HG03175 (cell line): Measurements from ENCODE around the gene TMC2.
"Not testable (repeated sequence)": the region's sequence is repeated elsewhere in the genome, so short reads cannot be mapped to it uniquely, and the experiment has no call there.

Experiments used
- ATAC-seq: cut with Tn5 transposase; IDR thresholded peaks from one replicate; pipeline ENCODE4 v1.9.1; 2021; ENCODE audit warnings: mild to moderate bottlenecking, moderate library complexity; ENCODE audit not compliant: unreplicated experiment

TMC2 gene, protein sequence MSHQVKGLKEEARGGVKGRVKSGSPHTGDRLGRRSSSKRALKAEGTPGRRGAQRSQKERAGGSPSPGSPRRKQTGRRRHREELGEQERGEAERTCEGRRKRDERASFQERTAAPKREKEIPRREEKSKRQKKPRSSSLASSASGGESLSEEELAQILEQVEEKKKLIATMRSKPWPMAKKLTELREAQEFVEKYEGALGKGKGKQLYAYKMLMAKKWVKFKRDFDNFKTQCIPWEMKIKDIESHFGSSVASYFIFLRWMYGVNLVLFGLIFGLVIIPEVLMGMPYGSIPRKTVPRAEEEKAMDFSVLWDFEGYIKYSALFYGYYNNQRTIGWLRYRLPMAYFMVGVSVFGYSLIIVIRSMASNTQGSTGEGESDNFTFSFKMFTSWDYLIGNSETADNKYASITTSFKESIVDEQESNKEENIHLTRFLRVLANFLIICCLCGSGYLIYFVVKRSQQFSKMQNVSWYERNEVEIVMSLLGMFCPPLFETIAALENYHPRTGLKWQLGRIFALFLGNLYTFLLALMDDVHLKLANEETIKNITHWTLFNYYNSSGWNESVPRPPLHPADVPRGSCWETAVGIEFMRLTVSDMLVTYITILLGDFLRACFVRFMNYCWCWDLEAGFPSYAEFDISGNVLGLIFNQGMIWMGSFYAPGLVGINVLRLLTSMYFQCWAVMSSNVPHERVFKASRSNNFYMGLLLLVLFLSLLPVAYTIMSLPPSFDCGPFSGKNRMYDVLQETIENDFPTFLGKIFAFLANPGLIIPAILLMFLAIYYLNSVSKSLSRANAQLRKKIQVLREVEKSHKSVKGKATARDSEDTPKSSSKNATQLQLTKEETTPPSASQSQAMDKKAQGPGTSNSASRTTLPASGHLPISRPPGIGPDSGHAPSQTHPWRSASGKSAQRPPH

DNA sequence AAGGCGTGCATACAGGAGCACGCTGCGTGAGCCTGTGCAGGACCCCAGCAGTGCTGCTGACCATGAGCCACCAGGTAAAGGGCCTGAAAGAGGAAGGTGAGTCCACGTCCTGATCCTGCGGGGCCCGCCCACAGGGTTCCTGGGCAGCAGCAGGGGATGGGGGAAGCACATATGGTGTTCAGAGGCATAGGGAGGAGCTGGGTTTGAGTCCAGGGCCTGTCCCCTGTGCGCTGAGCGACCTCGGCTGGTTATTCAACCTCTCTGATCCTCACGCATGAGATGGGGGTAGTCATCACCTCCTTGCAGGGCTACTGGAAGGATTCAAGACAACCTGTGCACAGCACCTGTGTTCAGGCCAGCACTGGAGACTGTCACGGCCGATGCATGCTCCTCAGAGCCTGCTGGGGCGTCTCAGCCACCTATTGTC, at the start of gene TMC2:
TMC2 (plus strand) TSS at position 14 of the 427 bp plus-strand sequence; CDS start at position 63, 49 bp downstream.
- no peak for ATAC-seq

DNA sequence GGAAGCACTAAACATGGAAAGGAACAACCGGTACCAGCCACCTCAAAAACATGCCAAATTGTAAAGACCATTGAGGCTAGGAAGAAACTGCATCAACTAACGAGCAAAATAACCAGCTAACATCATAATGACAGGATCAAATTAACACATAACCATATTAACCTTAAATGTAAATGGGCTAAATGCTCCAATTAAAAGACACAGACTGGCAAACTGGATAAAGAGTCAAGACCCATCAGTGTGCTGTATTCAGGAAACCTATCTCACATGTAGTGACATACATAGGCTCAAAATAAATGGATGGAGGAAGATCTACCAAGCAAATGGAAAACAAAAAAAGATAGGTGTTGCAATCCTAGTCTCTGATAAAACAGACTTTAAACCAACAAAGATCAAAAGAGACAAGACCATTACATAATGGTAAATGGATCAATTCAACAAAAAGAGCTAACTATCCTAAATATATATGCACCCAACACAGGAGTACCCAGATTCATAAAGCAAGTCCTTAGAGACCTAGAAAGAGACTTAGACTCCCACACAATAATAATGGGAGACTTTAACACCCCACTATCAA, 33.5 kb upstream of the TMC2 start:
- ATAC-seq: not testable (repeated sequence)

DNA sequence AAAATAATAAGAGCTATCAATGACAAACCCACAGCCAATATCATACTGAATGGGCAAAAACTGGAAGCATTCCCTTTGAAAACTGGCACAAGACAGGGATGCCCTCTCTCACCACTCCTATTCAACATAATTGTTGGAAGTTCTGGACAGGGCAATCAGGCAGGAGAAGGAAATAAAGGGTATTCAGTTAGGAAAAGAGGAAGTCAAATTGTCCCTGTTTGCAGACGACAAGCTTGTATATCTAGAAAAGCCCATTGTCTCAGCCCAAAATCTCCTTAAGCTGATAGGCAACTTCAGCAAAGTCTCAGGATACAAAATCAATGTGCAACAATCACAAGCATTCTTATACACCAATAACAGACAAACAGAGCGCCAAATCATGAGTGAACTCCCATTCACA, 31.6 kb upstream of the TMC2 start:
- not testable (repeated sequence) for ATAC-seq

DNA sequence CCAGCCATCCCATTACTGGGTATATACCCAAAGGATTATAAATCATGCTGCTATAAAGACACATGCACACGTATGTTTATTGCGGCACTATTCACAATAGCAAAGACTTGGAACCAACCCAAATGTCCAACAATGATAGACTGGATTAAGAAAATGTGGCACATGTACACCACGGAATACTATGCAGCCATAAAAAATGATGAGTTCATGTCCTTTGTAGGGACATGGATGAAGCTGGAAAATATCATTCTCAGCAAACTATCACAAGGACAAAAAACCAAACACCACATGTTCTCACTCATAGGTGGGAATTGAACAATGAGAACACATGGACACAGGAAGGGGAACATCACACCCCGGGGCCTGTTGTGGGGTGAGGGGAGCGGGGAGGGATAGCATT, 29.9 kb upstream of the TMC2 start:
- ATAC-seq: not testable (repeated sequence)

DNA sequence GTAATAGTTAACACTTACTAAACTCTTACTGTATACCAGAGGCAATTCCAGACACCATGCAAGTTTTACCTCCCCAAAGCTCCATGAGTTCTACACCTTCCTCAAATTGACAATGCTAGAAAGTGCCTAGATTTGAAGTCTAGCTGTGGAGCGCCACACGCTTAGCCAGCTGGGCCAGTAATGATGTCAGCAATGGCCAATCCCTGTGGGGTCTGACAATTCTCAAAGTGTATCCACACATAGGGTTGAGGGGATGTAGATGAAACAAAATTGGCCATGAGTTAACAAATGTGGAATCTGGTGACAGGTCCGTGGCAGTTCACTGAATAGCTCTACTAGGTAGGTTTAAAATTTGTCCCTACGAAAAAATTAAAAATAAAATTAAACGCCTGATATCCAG, 28.9 kb upstream of the TMC2 start:
- no peak for ATAC-seq

DNA sequence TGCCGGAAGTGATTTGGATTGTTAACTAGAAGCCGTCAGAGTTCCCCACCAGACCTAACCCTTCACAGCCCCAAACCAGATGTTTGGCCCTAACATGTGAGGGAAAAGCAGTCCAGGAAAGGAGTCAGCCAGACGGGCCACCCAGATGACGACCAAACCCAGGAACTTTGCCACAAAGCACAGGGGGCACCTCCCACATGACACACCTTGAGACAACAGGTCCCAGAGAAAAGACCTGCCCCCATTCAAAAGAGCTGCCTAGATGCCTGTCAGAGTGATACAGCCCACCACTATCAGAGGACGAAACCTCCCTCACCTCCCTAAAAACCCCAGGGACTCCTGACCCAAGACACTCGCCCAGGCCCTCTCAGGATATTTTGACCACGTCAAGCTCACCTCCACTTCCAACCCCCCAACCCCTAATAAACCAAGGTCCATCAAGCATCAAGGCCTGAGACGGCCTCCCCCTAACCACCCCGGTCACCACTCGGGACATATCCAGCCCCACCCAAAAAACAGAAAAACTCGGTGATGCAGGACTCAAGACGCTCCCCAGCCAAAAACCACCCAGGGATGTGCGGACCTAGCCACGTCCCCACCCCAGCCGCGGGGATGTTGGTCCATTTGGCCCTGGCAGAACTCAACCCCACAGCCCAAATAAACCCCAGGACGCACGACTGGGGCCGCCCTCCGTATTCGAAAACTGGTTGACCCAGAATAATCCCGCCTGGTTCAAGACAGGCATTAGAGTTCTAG, 28.3 kb upstream of the TMC2 start:
- peak; percentile 6 for ATAC-seq

DNA sequence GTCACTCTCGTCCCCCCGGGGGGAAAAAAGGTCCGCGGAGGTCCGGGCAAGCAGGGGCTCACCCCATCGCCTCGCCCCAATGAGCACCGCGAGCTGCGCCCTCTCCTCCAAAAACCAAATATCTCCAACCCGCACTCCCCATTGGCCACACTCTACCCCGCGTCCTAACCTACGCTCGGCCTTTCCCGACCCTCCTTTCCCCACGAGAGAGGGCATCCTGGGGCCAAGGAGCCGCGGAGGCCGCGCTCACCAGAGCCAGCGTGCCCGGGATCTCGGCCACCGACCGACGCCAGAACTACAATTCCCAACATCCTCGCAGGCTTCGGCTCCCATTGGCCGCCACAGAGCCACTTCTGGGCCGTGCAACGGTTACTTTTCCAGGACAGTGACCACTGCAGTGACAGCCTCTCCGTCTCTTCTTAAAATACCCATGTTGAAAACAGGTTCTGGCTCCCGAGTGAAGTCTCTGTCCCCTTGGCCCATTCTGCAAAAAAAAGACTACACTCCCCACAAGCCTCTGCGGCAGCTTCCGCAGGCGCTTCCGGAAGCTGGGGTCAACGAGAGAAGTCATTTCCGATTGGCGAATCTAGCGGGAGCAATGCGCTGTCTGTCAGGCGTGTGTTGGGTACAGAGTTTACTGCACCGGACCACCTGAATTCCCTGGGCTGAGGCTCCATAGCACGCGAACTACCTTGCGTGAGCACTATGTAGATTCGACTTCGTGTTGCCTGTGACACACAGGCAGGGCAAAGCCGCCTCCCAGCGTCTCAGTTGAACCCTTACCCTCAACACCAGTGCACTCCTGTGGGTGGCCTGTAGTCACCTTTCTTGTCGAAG, 27.5 kb upstream of the TMC2 start, which contains the start of gene ZNF343:
ZNF343 (minus strand) TSS at position 285 of the 837 bp plus-strand sequence. CDS start 15,020 bp downstream, outside the sequence.
- ATAC-seq: peak; percentile 95

DNA sequence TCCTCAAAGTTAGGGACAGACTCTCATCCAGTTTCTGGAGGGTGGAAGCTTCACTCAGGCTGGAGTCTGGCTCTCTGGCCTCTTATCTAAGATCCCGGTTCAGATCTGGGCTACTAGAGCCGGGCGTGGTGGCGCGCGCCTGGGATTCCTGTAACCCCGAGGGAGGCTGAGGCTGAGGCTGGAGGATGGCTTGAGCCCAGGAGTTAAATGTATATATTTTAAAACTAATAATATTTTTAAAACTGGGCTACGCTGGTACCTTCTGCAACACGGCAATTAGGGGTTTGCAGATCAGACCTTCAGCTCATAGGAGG, 26.9 kb upstream of the TMC2 start:
- no peak for ATAC-seq

DNA sequence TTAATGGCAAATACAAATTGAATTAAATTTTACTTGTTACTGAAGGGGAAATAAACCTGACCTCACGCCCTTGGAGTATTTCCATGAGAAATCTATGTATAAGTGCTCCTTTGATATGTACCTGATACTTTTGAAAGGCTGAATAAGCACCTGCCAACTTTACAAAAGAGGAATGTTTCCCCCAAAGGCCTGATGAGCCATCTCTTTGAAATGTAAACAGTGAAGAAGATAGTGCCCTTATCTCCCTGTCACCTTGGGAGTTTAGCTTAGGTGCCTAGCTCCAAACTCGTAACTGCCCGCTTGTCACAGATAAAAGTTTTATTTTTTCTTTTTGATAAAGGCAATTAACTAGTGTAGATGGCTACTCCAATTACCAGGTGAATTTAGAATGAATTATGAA, 26.6 kb upstream of the TMC2 start:
- ATAC-seq: no peak

DNA sequence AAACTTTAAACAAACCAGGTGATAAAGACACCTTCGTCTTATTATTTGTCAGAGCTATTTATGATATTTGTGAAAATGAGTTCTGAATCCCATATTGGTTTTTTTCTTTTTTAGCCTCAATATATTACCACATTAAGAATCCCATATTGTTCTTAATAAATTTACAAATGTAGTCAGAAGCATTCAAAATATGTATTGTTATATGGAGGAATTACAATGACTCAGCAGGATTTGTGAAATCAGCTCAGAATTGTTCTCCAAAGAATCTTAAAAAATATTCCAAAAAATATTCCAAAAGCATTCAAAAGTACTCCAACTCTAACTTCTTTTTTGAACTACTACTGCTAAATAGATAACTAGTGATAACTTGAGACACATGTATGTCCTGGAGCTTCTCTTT, 21.2 kb upstream of the TMC2 start:
- no peak for ATAC-seq

DNA sequence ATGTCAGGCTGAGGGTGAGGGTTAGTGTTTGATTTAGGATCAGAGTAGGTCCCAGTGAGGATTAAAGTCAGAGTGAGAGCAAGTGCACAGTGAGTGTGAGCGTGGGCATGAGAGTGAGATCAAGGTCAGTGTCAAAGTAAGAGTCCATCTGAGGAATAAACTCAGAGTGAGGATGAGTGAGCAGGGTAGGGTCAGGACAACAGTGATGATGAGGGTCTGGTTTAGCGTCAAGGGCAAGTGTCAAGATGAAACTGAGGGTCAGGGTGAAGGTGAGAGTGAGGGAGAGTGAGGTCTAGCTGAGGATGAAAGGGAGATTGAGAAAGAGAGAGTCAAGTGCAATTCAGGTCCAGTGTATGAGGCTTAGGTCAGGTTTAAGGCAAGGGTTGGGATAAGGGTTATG, 20.0 kb upstream of the TMC2 start:
- no peak for ATAC-seq

DNA sequence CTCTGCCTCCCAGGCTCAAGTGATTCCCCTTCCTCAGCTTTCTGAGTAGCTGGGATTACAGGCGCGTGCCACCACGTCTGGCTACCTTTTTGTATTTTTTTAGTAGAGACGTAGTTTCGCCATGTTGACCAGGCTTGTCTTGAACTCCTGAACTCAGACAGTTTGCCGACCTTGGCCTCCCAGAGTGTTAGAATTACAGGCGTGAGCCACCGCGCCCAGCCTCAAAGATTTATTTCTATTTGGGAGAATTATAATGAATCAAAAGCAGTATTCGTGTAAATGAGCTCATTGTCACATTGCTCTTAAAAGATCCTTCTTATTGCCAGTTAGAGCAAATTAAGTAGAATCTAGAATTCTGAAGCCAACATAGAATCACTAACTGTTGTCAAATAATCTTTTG, 18.3 kb upstream of the TMC2 start:
- ATAC-seq: no peak

DNA sequence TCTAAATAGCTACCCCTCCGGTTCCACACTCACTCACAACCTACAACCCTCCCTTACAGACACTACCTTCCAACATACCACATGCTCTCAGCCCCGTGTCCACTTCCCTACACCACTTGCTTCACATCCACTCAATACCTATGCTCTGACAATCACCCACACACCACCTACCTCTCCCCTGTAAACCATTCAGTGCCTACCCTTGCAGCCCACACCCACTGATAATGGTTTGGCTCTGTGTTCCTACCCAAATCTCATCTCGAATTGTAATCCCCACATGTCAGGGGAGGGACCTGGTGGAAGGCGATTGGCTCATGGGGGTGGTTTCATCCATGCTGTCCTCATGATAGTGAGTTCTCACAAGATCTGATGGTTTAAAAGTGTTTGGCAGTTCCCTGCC, 17.8 kb upstream of the TMC2 start:
- ATAC-seq: no peak

DNA sequence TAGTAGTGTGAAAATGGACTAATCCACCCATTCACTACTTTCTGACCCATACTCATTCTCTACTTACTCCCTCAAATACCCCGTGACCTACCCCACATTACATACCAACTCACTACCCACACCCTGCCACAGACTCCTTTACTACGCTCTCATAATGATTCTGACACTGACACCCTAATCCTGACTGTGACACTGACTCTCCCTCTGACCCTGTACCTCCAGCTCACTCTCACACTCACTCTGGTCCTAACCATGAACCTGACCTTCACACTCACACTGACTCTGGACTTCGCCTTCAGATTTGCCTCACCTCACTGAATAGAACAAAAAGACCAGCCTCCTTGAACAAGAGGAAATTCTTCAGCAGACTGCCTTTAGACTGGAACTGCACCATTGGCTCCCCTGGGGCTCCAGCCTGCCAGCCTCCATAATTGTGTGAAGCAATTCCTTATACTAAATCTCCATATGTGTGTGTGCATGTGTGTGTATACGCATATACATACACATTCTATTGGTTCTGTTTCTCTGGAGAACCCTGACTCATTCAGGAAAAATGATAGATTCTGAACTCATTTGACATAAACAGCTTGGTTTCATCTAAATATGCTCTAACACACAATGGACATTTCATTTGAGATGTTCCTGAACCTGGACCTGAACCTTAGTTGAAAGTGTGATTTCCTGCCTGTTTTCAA, 17.1 kb upstream of the TMC2 start:
- no peak for ATAC-seq

DNA sequence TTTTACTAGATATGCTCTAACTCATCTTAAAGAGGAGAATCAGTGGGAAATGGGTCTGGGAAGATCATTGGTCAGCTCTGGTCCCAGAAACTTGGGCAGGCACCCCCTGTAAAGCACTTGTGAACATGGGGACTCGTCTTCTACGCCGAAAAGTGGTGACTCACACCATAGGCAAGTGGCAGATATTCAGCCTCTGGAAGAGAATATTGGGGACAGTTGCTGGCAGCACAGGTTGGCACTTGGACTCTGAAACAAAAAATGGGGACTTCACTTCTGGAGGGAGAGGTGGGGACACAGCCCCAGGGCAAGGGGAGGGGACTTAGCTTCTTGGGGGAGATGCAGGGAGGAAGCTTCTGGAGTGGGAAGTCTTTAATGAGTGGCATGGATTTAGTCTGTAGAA, 15.8 kb upstream of the TMC2 start:
- no peak for ATAC-seq

DNA sequence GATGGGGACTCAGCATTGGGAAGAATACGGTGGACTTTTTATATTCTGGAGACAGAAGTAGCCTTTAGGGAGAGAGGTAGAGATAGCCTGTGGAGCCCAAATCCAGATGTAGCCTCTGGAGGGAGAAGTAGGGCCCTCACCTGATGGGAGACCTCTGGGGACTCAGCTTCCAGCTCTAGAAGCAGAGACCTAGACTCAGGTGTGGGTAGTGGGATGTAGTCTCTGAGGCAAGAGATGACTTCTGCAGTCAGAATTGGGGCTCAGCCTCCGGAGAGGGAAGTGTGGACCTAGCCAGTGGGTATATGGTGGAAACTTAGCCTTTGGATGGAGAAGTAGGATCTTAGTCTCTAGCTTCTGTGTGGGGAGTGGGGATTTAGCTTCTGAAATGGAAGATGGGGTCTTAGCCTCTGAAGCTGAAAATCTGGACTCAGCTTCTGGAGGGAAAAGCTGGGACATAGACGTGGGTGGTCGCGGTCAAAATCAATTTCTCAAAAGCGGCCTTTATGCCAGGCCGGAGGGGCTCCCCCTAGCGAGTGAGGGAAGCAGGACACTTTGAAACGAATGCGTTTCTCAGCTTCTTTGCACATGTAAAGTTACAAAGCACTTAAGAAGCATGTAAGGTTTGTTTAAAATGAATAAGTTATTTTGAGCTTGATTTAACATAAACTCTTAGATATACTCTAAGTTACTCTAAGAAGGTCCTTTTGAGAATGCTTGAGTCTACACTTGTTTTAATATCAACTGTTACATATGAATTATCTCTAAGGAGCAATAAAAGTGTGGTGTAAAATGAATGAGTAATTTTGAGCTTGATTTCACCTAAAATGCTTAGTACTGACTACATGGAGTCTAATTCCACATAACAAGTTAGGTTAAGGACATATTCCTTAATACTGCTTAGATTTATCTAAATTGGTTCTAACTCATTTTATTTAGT, 14.7 kb upstream of the TMC2 start:
- no peak for ATAC-seq

DNA sequence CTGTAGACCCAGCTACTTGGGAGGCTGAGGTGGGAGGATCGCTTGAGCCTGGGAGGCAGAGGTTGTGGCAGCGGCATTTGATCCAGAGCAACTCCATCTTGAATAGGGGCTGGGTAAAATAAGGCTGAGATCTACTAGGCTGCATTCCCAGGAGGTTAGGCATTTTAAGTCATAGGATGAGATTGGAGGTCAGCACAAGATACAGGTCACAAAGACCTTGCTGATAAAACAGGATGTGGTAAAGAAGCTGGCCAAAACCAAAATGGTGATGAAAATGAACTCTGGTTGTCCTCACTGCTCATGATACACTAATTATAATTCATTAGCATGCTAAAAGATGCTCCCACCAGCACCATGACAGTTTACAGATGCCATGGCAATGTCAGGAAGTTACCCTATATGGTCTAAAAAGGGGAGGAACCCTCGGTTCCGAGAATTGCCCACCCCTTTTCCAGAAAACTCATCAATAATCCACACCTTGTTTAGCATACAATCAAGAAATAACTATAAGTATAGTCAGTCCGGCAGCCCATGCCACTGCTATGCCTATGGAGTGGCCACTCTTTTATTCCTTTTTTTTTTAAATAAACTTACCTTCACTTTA, 13.4 kb upstream of the TMC2 start:
- not testable (repeated sequence) for ATAC-seq
